GM12864 (cell line): ENCODE results near the gene GNAI2.
"Not testable (repeated sequence)": the region's sequence is repeated elsewhere in the genome, so short reads cannot be mapped to it uniquely, and the experiment has no call there.

Source experiments
- DNase-seq: peaks from one replicate; pipeline ENCODE4 v3.0.0-alpha.2; 2011; ENCODE audit warnings: low read depth
- H3K4me3 ChIP-seq: 2 replicates; pipeline ENCODE4 v1.5.1; 2011; ENCODE audit warnings: mild to moderate bottlenecking, low read depth, low read length, control low read depth
- CTCF ChIP-seq: IDR thresholded peaks from 2 replicates; pipeline ENCODE4 v1.5.1; 2011; ENCODE audit warnings: low read depth, mild to moderate bottlenecking, moderate library complexity, low read length, control low read depth, inconsistent platforms; ENCODE audit errors: missing control alignments

The GNAI2 gene

GRCh38 chr3:50268703-50269451, 32.9 kb downstream of the GNAI2 start, which contains the start of gene SEMA3B:
Gene SEMA3B (plus strand): TSS chr3:50269147. CDS start chr3:50269241, 94 bp downstream.
- no peak for TF ChIP-seq CTCF
- H3K4me3 ChIP-seq = no peak within 1 kb of the TSS
- DNase-seq = no peak

- DNase-seq = no peak
- TF ChIP-seq CTCF = no peak
- no peak overlapping the region for H3K4me3 ChIP-seq
These were observed 33.5 kb downstream of the GNAI2 start for GRCh38 chr3:50269460-50269859.

GRCh38 chr3:50269977-50270413, 34.0 kb downstream of the GNAI2 start:
- H3K4me3 ChIP-seq = no peak overlapping the region
- TF ChIP-seq CTCF = no peak
- no peak for DNase-seq

- H3K4me3 ChIP-seq = no peak overlapping the region
- DNase-seq = no peak
- TF ChIP-seq CTCF = no peak
These were observed 34.6 kb downstream of the GNAI2 start for GRCh38 chr3:50270422-50271224.

GRCh38 chr3:50271314-50271936, 35.4 kb downstream of the GNAI2 start:
- H3K4me3 ChIP-seq = no peak overlapping the region
- no peak for TF ChIP-seq CTCF
- no peak for DNase-seq

GRCh38 chr3:50272538-50272910, 36.5 kb downstream of the GNAI2 start:
- not testable (repeated sequence) for H3K4me3 ChIP-seq, DNase-seq

GRCh38 chr3:50272911-50273688, 37.1 kb downstream of the GNAI2 start:
- peak overlapping the region; percentile 2; the same call in 1 of the 2 replicates for H3K4me3 ChIP-seq
- TF ChIP-seq CTCF = peak; percentile 97
- DNase-seq = peak; percentile 49
